ENCODE measurements around the gene AGFG1.

AGFG1 gene

DNA sequence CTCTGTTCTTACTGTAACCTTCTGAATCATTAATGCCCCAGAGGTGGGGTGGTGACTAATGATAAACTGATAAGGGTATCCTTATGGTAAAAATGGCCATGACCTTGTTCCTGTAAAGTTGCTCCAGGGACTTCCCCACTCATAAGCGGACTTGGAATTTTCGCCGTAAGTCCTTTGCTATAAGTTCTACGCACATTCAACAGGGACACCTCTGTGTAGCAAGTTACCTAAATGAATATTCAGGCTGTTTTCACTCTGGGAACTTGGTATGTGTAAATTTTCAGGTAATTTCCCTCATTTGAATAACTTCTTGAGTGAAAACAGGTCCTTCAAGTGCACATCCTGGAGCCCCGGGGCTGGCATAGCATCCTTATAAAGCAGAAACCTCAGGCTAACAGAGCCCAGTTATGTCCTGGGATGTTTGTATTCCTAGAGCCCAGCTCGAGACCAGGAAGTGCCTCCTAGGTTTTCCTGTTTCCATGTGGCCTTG is 9.4 kb upstream of the AGFG1 start:
- no peaks in the 10 kb centered on the region for H3K27me3 ChIP-seq (ENCODE audit: control insufficient read depth, insufficient read depth, low read length)
- H3K27ac ChIP-seq (ENCODE audit: low read depth, low read length) = no peak overlapping the region
- no peaks in the 10 kb centered on the region for H3K4me1 ChIP-seq (ENCODE audit: control insufficient read depth, insufficient read depth, low read length)
- no peaks in the 10 kb centered on the region for H3K9me3 ChIP-seq (ENCODE audit: control insufficient read depth, insufficient read depth, low read length)
- no peak overlapping the region for H3K9ac ChIP-seq (ENCODE audit: low read depth, low read length)
- no peaks in the 10 kb centered on the region for H3K36me3 ChIP-seq (ENCODE audit: control insufficient read depth, insufficient read depth, low read length)
- no peak overlapping the region for H3K4me3 ChIP-seq (ENCODE audit: low read depth, low read length)

DNA sequence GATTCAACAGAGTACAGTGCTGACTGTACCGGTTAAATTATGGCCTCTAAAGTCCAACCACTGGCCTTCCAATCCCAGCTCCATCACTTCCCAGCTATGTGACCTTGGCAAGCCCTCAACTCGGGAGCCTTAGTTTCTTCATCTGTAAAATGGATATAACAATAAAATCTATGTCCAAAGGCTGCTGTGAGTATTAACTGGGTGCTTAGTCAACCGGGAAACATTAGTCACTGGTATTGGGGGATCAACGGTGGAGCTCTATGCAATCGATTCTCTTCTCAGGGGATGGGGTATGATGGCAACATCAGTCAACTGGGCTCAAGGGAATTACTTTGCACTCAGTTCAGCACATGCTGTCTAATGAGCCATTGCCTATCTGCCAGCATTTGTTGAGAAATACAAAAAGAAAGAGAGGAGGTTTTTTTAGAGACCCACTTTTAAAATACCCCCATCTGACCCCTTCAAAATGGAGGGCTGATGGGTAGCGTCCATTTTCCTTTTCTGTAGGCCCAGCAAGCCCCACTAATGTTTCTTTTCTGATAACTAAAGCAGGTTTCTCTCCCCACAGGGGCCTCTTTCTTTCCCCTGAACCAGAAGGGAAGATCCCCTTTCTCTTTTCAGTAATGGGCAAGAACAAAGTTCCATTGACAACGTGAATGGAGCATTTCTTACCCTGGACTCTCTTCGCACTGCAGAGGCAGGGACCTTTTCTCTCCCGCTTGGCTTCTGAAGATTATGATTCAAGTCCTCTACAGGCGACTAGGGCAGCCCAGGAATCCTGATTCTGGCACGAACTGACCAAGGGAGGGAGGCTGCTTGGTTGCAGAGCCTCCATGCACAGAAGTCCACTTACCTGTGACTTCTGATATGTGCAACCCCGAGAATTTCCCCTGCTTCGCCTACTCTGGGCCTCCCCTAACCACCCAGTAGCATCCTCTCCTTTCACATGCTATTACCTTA is 8.7 kb upstream of the AGFG1 start:
- Histone ChIP-seq H3K9ac (ENCODE audit: low read depth, low read length) (no peak overlapping the region), H3K9me3 (ENCODE audit: control insufficient read depth, insufficient read depth, low read length) (no peaks in the 10 kb centered on the region), H3K27ac (ENCODE audit: low read depth, low read length) (no peak overlapping the region), H3K4me1 (ENCODE audit: control insufficient read depth, insufficient read depth, low read length) (no peaks in the 10 kb centered on the region), H3K4me3 (ENCODE audit: low read depth, low read length) (no peak overlapping the region), H3K36me3 (ENCODE audit: control insufficient read depth, insufficient read depth, low read length) (no peaks in the 10 kb centered on the region), H3K27me3 (ENCODE audit: control insufficient read depth, insufficient read depth, low read length) (no peaks in the 10 kb centered on the region)

DNA sequence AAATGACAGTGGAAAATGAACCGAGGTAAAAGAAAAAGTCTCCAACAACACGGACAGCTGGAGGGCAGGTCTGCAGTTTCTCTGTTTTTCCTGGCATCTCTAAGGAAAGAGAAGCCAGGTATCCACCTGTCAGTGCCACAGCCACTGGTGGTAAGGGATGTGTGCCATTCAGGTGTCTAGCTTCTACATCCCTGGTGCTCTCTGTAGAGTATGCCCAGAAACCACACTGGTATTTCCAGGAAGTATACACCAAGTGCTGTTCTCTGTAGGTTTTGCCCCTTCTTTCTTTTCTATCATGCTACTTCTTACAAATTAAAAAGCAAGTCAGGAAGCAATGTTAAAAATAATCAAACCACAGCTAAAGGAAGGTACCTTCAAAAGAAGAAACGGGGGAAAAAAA is 7.6 kb upstream of the AGFG1 start:
- no peaks in the 10 kb centered on the region for H3K4me1 ChIP-seq (ENCODE audit: control insufficient read depth, insufficient read depth, low read length)
- no peaks in the 10 kb centered on the region for H3K9me3 ChIP-seq (ENCODE audit: control insufficient read depth, insufficient read depth, low read length)
- no peak overlapping the region for H3K9ac ChIP-seq (ENCODE audit: low read depth, low read length)
- no peak overlapping the region for H3K27ac ChIP-seq (ENCODE audit: low read depth, low read length)
- no peaks in the 10 kb centered on the region for H3K36me3 ChIP-seq (ENCODE audit: control insufficient read depth, insufficient read depth, low read length)
- no peaks in the 10 kb centered on the region for H3K27me3 ChIP-seq (ENCODE audit: control insufficient read depth, insufficient read depth, low read length)
- H3K4me3 ChIP-seq (ENCODE audit: low read depth, low read length) = no peak overlapping the region

DNA sequence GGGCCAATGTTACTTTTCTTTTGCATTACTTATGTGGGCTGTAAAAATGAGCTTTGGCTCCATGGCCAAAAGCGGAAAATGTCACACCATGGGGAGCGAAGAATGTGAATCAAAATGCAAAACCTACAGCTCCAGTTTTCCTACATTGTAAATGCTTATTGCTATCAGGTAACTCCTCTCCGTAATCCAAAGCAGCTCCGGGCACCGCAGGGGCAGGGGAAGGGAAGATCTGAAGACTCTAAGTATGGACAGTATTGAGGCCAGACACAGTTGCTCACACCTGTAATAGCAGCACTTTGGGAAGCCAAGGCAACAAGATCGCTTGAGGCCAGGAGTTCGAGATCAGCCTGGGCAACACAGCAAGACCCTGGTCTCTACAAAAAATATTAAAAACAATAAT is 7.1 kb upstream of the AGFG1 start:
- Histone ChIP-seq H3K36me3 (ENCODE audit: control insufficient read depth, insufficient read depth, low read length) (no peaks in the 10 kb centered on the region), H3K4me1 (ENCODE audit: control insufficient read depth, insufficient read depth, low read length) (no peaks in the 10 kb centered on the region), H3K9ac (ENCODE audit: low read depth, low read length) (no peak overlapping the region), H3K4me3 (ENCODE audit: low read depth, low read length) (no peak overlapping the region), H3K9me3 (ENCODE audit: control insufficient read depth, insufficient read depth, low read length) (no peaks in the 10 kb centered on the region), H3K27me3 (ENCODE audit: control insufficient read depth, insufficient read depth, low read length) (no peaks in the 10 kb centered on the region), H3K27ac (ENCODE audit: low read depth, low read length) (no peak overlapping the region)

DNA sequence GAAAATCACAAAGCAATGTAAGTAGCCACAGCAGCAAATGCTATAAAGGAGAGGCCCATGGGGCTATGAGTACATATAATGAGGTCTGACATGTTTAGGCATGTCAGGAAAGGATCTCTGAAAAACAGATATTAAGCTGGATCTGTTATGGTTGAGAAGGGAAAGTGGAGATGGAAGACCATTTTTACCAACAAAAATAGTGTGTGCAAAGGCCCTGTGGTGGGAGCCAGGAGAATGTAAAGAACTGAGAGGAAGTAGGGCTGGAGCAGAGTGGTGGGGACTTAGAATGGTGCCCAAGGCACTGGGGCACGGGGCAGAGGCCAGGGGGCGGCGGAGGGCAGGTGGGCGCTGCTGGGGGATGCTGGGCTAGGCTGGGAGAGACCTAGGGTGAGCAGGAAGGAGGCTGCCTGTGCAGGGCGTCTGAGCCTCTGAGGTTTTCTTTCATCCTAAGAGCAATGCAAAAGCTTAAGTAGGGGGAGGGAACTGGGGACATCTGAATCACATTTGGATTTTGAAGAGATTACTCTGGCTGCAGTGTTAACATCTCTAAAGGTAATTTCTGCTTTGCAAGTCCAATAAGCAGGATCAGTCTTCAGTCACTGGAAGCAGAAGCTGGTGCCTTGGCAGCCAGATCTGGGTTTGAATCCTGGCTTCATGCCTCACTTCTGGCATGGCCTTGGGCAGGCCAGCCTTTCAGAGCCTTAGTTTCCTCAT is 4.9 kb upstream of the AGFG1 start:
- Histone ChIP-seq H3K4me3 (ENCODE audit: low read depth, low read length) (no peak overlapping the region), H3K9ac (ENCODE audit: low read depth, low read length) (no peak overlapping the region), H3K27me3 (ENCODE audit: control insufficient read depth, insufficient read depth, low read length) (no peaks in the 10 kb centered on the region), H3K27ac (ENCODE audit: low read depth, low read length) (peak overlapping the region; percentile 61), H3K36me3 (ENCODE audit: control insufficient read depth, insufficient read depth, low read length) (no peaks in the 10 kb centered on the region), H3K9me3 (ENCODE audit: control insufficient read depth, insufficient read depth, low read length) (no peaks in the 10 kb centered on the region), H3K4me1 (ENCODE audit: control insufficient read depth, insufficient read depth, low read length) (peaks cover 5% of the 10 kb centered on the region; the same call in 1 of the 2 replicates)

DNA sequence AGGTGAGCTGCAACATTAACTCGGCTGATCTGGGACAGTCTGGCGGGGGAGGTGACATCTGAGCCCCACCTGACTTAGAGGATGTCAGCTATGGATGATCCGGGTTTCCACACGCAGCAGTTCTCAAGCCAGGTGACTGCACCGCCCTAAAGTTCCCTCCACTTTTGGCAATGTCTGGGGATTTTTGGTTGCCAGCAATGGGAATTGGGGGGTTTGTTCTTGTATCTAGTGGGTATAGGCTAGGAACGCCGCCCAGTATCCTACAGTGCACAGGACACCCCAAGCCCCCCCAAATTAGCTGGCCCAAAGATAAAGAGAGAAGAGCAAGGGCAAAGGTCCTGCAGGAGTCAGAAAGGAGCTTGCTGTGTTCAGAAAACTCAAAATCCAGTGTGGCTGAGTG is 544 bp upstream of the AGFG1 start:
- Histone ChIP-seq H3K36me3 (ENCODE audit: control insufficient read depth, insufficient read depth, low read length) (no peaks in the 10 kb centered on the region), H3K27me3 (ENCODE audit: control insufficient read depth, insufficient read depth, low read length) (no peaks in the 10 kb centered on the region), H3K9ac (ENCODE audit: low read depth, low read length) (no peak overlapping the region), H3K4me3 (ENCODE audit: low read depth, low read length) (no peak overlapping the region), H3K27ac (ENCODE audit: low read depth, low read length) (no peak overlapping the region), H3K9me3 (ENCODE audit: control insufficient read depth, insufficient read depth, low read length) (no peaks in the 10 kb centered on the region), H3K4me1 (ENCODE audit: control insufficient read depth, insufficient read depth, low read length) (peaks cover 16% of the 10 kb centered on the region; the same call in 1 of the 2 replicates)

DNA sequence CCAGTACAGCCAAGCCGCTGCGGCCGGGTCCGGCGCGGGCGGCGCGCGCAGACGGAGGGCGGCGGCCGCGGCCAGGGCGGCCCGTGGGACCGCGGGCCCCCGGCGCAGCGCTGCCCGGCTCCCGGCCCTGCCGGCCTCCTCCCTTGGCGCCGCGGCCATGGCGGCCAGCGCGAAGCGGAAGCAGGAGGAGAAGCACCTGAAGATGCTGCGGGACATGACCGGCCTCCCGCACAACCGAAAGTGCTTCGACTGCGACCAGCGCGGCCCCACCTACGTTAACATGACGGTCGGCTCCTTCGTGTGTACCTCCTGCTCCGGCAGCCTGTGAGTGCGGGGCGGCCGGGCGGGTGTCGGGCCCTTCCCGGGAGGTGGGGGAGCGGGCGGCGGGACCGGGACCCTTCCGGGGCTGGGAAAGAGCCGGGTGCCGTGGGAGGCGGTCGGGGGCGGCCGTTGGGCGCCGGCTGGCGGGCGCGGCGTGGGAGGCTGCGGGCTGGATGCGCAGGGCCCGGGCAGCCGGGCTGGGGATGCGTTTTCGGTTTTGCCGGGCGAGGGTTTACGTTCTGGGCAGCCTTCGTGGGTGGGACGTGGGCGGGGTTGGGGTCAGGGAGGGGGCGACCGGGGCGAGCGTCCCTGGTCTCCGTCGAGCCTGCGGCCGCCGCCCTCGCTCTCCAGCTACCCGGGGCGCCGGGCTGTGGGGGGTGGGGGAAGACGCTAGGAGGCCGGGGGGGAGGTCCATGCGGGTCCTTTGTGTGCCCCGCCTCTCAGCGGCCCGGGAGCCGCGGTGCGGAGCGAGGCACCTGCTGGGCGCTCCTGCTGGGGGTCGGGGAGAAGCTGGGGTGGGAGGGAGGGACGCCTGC is 537 bp downstream of the AGFG1 start:
- H3K4me3 ChIP-seq (ENCODE audit: low read depth, low read length) = peak overlapping the region; percentile 91
- peak overlapping the region; percentile 87 for H3K27ac ChIP-seq (ENCODE audit: low read depth, low read length)

DNA sequence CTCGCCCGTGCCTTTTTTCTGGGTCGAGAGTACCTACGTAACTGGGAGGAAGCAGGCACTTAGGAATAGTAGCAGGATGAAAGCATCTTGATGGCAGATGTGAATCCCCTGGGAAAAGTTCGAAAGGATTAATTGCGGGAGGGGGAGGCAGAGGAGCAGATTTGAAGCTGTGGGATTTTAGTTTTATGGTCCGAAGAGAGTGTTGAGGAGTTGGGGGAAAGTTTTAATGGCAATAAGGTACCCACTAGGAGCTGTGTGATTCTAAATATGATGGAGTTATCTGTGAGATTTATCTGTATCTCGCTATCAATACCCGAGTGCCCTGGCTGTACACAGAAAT is 1.1 kb downstream of the AGFG1 start:
- peaks cover 16% of the 10 kb centered on the region; the same call in 1 of the 2 replicates for H3K4me1 ChIP-seq (ENCODE audit: control insufficient read depth, insufficient read depth, low read length)
- H3K9me3 ChIP-seq (ENCODE audit: control insufficient read depth, insufficient read depth, low read length) = no peaks in the 10 kb centered on the region
- no peaks in the 10 kb centered on the region for H3K36me3 ChIP-seq (ENCODE audit: control insufficient read depth, insufficient read depth, low read length)
- H3K27ac ChIP-seq (ENCODE audit: low read depth, low read length) = peak overlapping the region; percentile 87
- peak overlapping the region; percentile 91 for H3K4me3 ChIP-seq (ENCODE audit: low read depth, low read length)
- peak overlapping the region; percentile 46; the same call in 1 of the 2 replicates for H3K9ac ChIP-seq (ENCODE audit: low read depth, low read length)
- H3K27me3 ChIP-seq (ENCODE audit: control insufficient read depth, insufficient read depth, low read length) = no peaks in the 10 kb centered on the region

More for the DNA sequence above, 537 bp downstream of the AGFG1 start:
- H3K9me3 ChIP-seq (ENCODE audit: control insufficient read depth, insufficient read depth, low read length) = no peaks in the 10 kb centered on the region
- no peaks in the 10 kb centered on the region for H3K36me3 ChIP-seq (ENCODE audit: control insufficient read depth, insufficient read depth, low read length)
- peak overlapping the region; percentile 81 for H3K9ac ChIP-seq (ENCODE audit: low read depth, low read length)
- H3K27me3 ChIP-seq (ENCODE audit: control insufficient read depth, insufficient read depth, low read length) = no peaks in the 10 kb centered on the region
- peaks cover 16% of the 10 kb centered on the region; the same call in 1 of the 2 replicates for H3K4me1 ChIP-seq (ENCODE audit: control insufficient read depth, insufficient read depth, low read length)

DNA sequence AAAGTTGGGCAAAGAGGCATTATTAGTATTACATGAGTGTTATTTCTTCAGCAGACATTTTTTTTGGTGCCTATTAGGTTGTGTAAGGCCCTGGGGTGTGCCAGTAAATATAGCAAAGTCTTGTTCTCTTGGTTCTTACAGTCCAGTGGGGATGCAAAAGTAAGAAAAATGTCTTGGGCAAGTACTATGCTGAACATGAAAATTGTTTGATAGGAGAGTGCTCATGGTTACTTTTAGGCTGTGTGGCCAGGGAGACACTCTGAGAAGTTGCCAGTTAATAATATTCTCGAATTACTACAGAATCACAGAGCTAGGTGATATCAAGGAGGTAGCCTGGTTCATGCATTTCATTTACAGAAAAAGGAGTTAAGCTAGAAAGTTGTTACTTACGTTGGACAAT is 1.9 kb downstream of the AGFG1 start:
- peak overlapping the region; percentile 91 for H3K4me3 ChIP-seq (ENCODE audit: low read depth, low read length)
- H3K27ac ChIP-seq (ENCODE audit: low read depth, low read length) = no peak overlapping the region
- H3K4me1 ChIP-seq (ENCODE audit: control insufficient read depth, insufficient read depth, low read length) = peaks cover 16% of the 10 kb centered on the region; the same call in 1 of the 2 replicates
- no peak overlapping the region for H3K9ac ChIP-seq (ENCODE audit: low read depth, low read length)
- H3K36me3 ChIP-seq (ENCODE audit: control insufficient read depth, insufficient read depth, low read length) = no peaks in the 10 kb centered on the region
- no peaks in the 10 kb centered on the region for H3K27me3 ChIP-seq (ENCODE audit: control insufficient read depth, insufficient read depth, low read length)
- H3K9me3 ChIP-seq (ENCODE audit: control insufficient read depth, insufficient read depth, low read length) = no peaks in the 10 kb centered on the region

DNA sequence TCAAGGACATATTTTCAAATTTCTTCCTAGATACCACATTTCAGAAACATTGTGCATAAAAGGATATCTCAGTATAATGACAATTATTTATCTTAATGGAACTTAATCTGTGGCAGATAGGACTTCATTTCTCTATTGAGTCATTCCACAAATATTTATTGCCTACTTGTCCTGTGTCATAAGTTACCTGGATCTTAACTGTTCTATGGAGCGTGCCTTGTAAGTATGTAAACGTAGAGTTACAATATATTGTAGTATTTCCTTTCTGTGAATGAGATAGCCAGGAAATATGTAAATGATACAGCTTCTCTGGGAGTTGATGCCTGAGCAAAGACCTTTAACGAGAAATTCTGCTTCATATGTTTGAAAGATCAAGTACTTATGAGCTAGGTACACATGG is 2.5 kb downstream of the AGFG1 start:
- no peaks in the 10 kb centered on the region for H3K9me3 ChIP-seq (ENCODE audit: control insufficient read depth, insufficient read depth, low read length)
- H3K27ac ChIP-seq (ENCODE audit: low read depth, low read length) = no peak overlapping the region
- no peaks in the 10 kb centered on the region for H3K27me3 ChIP-seq (ENCODE audit: control insufficient read depth, insufficient read depth, low read length)
- H3K9ac ChIP-seq (ENCODE audit: low read depth, low read length) = no peak overlapping the region
- peaks cover 16% of the 10 kb centered on the region; the same call in 1 of the 2 replicates for H3K4me1 ChIP-seq (ENCODE audit: control insufficient read depth, insufficient read depth, low read length)
- H3K36me3 ChIP-seq (ENCODE audit: control insufficient read depth, insufficient read depth, low read length) = no peaks in the 10 kb centered on the region
- no peak overlapping the region for H3K4me3 ChIP-seq (ENCODE audit: low read depth, low read length)
